H1 (cell line): ENCODE results near the gene ASTN1.

Experiments used
- CHD2 ChIP-seq: IDR thresholded peaks from 2 replicates; pipeline ENCODE4 v1.6.1; 2012; ENCODE audit warnings: low read length, improper control_type of control experiment
- EZH2 ChIP-seq: fragments of 200-600 bp; sonication (generic); IDR thresholded peaks from 2 replicates; pipeline ENCODE4 v1.7.1; 2012; ENCODE audit warnings: low read depth, mild to moderate bottlenecking, moderate library complexity, low read length, inconsistent platforms; ENCODE audit not compliant: severe bottlenecking
- POLR2A ChIP-seq, 2 experiments: IDR thresholded peaks; 1 replicate in 1 of 2; 2 replicates in 1 of 2; pipeline ENCODE4 v1.6.1; 2011; ENCODE audit warnings: low read depth in 2 of 2, low read length in 2 of 2, mild to moderate bottlenecking in 2 of 2; ENCODE audit errors: control extremely low read depth in 1 of 2
- POLR2AphosphoS5 ChIP-seq: IDR thresholded peaks from 2 replicates; pipeline ENCODE4 v1.6.1; 2011; ENCODE audit warnings: low read depth, low read length
- RNF2 ChIP-seq: fragments of 200-900, 300-1000 bp; sonication (generic); IDR thresholded peaks from 2 replicates; pipeline ENCODE4 v1.7.1; 2016; ENCODE audit warnings: borderline replicate concordance, low read depth, mild to moderate bottlenecking, antibody characterized with exemption, low read length; ENCODE audit not compliant: poor library complexity, severe bottlenecking; ENCODE audit errors: missing control alignments
- SIRT6 ChIP-seq: IDR thresholded peaks from one replicate; pipeline ENCODE4 v1.7.1; 2012; ENCODE audit warnings: low read length, inconsistent platforms
- SIX5 ChIP-seq: IDR thresholded peaks from 2 replicates; pipeline ENCODE4 v1.6.1; 2011; ENCODE audit warnings: mild to moderate bottlenecking, low read depth, low read length
- SP1 ChIP-seq: IDR thresholded peaks from 2 replicates; pipeline ENCODE4 v1.6.1; 2011; ENCODE audit warnings: low read depth, low read length
- SP2 ChIP-seq: IDR thresholded peaks from 2 replicates; pipeline ENCODE4 v1.6.1; 2012; ENCODE audit warnings: mild to moderate bottlenecking, low read length, inconsistent platforms
- YY1 ChIP-seq: IDR thresholded peaks from 2 replicates; pipeline ENCODE4 v1.6.1; 2011; ENCODE audit warnings: low read depth, mild to moderate bottlenecking, low read length
- ZNF274 ChIP-seq: IDR thresholded peaks from 2 replicates; pipeline ENCODE4 v1.7.0; 2012; ENCODE audit warnings: low read length, borderline replicate concordance; ENCODE audit errors: extremely low read depth
- TF ChIP-seq, protein P1 (sequence below), 3 experiments: IDR thresholded peaks; 1 replicate in 2 of 3; 2 replicates in 1 of 3; pipeline versions ENCODE4 v1.5.1 to v1.6.1; 2011; ENCODE audit warnings: low read length in 3 of 3, mild to moderate bottlenecking in 3 of 3, inconsistent platforms in 2 of 3, low read depth in 1 of 3, moderate library complexity in 1 of 3; ENCODE audit not compliant: insufficient read depth in 1 of 3; ENCODE audit errors: control extremely low read depth in 1 of 3
- TF ChIP-seq, protein P2 (sequence below): IDR thresholded peaks from 2 replicates; pipeline ENCODE4 v1.6.1; 2011; ENCODE audit warnings: low read length, improper control_type of control experiment
- TF ChIP-seq, protein P3 (sequence below): IDR thresholded peaks from 2 replicates; pipeline ENCODE4 v1.6.1; 2012; ENCODE audit warnings: inconsistent platforms

DNA sequence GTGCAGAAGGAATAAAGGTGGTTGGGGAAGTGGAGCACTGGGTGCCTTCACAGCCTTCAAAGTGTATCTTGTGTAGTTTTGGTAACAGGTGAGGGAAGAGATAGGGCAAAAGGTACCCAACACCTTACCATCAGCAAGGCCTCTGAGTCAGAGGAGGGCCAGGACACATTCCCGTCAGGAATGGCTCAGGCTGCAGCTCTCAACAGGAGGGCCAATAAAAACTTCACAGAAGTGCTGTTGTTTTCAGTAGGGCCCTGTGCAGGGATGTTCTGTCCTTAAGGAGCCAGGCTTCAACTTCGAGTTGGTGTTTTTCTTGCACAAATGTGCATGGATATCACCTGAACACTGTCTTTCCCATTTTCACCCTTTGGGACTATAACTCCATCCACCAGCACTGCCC is 333.4 kb downstream of the ASTN1 start:
- no peak for TF ChIP-seq CHD2
- no peak for TF ChIP-seq EZH2
- no peak for TF ChIP-seq YY1
- TF ChIP-seq, protein P1, sequence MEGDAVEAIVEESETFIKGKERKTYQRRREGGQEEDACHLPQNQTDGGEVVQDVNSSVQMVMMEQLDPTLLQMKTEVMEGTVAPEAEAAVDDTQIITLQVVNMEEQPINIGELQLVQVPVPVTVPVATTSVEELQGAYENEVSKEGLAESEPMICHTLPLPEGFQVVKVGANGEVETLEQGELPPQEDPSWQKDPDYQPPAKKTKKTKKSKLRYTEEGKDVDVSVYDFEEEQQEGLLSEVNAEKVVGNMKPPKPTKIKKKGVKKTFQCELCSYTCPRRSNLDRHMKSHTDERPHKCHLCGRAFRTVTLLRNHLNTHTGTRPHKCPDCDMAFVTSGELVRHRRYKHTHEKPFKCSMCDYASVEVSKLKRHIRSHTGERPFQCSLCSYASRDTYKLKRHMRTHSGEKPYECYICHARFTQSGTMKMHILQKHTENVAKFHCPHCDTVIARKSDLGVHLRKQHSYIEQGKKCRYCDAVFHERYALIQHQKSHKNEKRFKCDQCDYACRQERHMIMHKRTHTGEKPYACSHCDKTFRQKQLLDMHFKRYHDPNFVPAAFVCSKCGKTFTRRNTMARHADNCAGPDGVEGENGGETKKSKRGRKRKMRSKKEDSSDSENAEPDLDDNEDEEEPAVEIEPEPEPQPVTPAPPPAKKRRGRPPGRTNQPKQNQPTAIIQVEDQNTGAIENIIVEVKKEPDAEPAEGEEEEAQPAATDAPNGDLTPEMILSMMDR (IDR thresholded peaks at IDR 0.05; ENCODE audit: control extremely low read depth in 1 of 3, insufficient read depth in 1 of 3, low read depth in 1 of 3, low read length in 3 of 3): no peak
- no peak for TF ChIP-seq POLR2A (IDR thresholded peaks at IDR 0.05; ENCODE audit: control extremely low read depth in 1 of 2, low read depth in 2 of 2, low read length in 2 of 2)
- TF ChIP-seq POLR2AphosphoS5: no peak
- TF ChIP-seq ZNF274: no peak
- TF ChIP-seq, protein P2, sequence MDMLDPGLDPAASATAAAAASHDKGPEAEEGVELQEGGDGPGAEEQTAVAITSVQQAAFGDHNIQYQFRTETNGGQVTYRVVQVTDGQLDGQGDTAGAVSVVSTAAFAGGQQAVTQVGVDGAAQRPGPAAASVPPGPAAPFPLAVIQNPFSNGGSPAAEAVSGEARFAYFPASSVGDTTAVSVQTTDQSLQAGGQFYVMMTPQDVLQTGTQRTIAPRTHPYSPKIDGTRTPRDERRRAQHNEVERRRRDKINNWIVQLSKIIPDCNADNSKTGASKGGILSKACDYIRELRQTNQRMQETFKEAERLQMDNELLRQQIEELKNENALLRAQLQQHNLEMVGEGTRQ: no peak
- TF ChIP-seq RNF2: no peak
- TF ChIP-seq SP1: no peak
- TF ChIP-seq SP2: no peak
- TF ChIP-seq, protein P3, sequence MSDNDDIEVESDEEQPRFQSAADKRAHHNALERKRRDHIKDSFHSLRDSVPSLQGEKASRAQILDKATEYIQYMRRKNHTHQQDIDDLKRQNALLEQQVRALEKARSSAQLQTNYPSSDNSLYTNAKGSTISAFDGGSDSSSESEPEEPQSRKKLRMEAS: no peak
- TF ChIP-seq SIRT6: no peak
- no peak for TF ChIP-seq SIX5
